Right atrium auricular region (tissue), 2 donors: ENCODE results near the gene KPRP. TPM values are rescaled to one million over a fixed set of nuclear protein-coding genes. Genes with fewer than 3 reads are reported as not detected.

Source experiments
- DNase-seq: peaks from one replicate; pipeline ENCODE4 v3.0.0-alpha.2; 2019; ENCODE audit warnings: low spot score
- H3K27ac ChIP-seq, 2 donors: fragments of 200-600 bp; sonication (generic); 1 replicate in 1 of 2; 2 replicates in 1 of 2; pipeline ENCODE4 v1.5.1; 2016 to 2019
- H3K27me3 ChIP-seq, 2 donors: fragments of 200-600 bp; sonication (generic); one replicate each; pipeline versions ENCODE4 v1.5.1 to v1.6.0; 2017 to 2019
- H3K36me3 ChIP-seq: fragments of 200-600 bp; sonication (generic); one replicate; pipeline ENCODE4 v1.5.1; 2016
- H3K4me1 ChIP-seq, 2 donors: fragments of 200-600 bp; sonication (generic); one replicate each; pipeline versions ENCODE4 v1.5.1 to v1.6.0; 2017 to 2019
- H3K4me3 ChIP-seq, 2 donors: fragments of 200-600 bp; sonication (generic); 1 replicate in 1 of 2; 2 replicates in 1 of 2; pipeline ENCODE4 v1.5.1; 2017 to 2019; ENCODE audit warnings: mild to moderate bottlenecking in 1 of 2, moderate library complexity in 1 of 2
- H3K9me3 ChIP-seq, 2 donors: fragments of 200-600 bp; sonication (generic); one replicate each; pipeline ENCODE4 v1.5.1; 2019
- total RNA-seq, 2 donors: library from RNA; depleted of rRNA; stranded (reverse); fragments of >200 nt; gene quantifications; one replicate each; pipeline ENCODE4 v1.1.0, GENCODE V29; 2016
- TF ChIP-seq, protein P1 (sequence below), 2 donors: fragments of 200-600 bp; sonication (generic); IDR thresholded peaks; one replicate each; pipeline ENCODE4 v1.5.1; 2019; ENCODE audit warnings: antibody characterized with exemption in 2 of 2

KPRP gene
- total RNA-seq, 2 donors from 2014 or later, result not detected

DNA sequence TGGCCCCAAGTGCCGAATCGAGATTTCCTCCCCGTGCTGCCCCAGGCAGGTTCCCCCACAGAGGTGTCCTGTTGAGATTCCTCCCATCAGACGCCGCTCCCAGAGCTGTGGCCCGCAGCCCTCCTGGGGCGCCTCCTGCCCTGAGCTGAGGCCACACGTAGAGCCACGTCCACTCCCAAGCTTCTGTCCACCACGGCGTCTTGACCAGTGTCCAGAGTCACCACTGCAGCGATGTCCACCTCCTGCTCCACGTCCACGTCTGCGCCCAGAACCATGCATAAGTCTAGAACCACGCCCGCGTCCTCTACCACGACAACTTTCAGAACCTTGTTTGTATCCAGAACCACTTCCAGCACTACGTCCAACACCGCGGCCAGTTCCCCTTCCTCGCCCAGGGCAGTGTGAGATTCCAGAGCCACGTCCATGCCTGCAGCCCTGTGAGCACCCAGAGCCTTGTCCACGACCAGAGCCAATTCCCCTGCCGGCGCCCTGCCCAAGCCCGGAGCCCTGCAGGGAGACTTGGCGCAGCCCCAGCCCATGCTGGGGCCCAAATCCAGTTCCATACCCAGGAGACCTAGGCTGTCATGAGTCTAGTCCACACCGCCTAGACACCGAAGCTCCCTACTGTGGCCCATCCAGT is 2.8 kb downstream of the KPRP start:
- no peak for DNase-seq
- Histone ChIP-seq H3K4me3 (no peak overlapping the region), H3K36me3 (no peaks in the 10 kb centered on the region), H3K27ac (no peak overlapping the region), H3K4me1 (no peaks in the 10 kb centered on the region), H3K27me3 (no peaks in the 10 kb centered on the region), H3K9me3 (no peaks in the 10 kb centered on the region)
- TF ChIP-seq, protein P1, sequence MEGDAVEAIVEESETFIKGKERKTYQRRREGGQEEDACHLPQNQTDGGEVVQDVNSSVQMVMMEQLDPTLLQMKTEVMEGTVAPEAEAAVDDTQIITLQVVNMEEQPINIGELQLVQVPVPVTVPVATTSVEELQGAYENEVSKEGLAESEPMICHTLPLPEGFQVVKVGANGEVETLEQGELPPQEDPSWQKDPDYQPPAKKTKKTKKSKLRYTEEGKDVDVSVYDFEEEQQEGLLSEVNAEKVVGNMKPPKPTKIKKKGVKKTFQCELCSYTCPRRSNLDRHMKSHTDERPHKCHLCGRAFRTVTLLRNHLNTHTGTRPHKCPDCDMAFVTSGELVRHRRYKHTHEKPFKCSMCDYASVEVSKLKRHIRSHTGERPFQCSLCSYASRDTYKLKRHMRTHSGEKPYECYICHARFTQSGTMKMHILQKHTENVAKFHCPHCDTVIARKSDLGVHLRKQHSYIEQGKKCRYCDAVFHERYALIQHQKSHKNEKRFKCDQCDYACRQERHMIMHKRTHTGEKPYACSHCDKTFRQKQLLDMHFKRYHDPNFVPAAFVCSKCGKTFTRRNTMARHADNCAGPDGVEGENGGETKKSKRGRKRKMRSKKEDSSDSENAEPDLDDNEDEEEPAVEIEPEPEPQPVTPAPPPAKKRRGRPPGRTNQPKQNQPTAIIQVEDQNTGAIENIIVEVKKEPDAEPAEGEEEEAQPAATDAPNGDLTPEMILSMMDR (IDR thresholded peaks at IDR 0.05), result no peak

DNA sequence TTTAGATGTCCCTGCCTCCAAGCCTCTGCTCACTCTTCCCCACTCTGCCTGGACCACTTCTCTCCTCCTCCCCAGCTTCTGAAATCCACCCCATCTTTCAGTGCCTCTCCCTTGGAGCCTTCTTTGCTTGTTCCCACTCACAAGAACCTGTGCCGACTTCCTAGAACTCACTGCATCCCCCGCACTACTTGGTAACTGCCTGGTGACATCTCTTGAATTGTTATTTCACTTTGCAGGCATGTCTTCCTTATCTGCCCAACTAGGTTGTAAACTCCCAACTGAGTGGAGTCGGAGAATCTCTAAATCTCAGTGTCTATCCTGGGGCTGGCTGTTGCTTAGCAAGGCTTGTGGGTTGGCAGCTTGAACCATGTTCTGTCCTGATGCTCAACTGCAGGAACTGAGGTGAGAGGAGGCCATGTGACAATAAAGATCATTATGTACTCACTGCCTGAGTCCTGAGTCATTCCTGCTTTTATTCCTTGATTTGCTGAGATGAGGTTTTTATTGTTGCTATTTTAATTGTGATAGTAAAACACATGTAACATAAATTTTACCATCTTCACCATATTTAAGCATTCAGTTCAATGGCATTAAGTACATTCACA is 3.9 kb downstream of the KPRP start:
- no peak overlapping the region for H3K4me3 ChIP-seq
- DNase-seq, result no peak
- H3K4me1 ChIP-seq, result no peaks in the 10 kb centered on the region
- TF ChIP-seq, protein P1 (IDR thresholded peaks at IDR 0.05), result no peak
- no peaks in the 10 kb centered on the region for H3K27me3 ChIP-seq
- H3K36me3 ChIP-seq, result no peaks in the 10 kb centered on the region
- H3K9me3 ChIP-seq, result no peaks in the 10 kb centered on the region
- H3K27ac ChIP-seq, result no peak overlapping the region

DNA sequence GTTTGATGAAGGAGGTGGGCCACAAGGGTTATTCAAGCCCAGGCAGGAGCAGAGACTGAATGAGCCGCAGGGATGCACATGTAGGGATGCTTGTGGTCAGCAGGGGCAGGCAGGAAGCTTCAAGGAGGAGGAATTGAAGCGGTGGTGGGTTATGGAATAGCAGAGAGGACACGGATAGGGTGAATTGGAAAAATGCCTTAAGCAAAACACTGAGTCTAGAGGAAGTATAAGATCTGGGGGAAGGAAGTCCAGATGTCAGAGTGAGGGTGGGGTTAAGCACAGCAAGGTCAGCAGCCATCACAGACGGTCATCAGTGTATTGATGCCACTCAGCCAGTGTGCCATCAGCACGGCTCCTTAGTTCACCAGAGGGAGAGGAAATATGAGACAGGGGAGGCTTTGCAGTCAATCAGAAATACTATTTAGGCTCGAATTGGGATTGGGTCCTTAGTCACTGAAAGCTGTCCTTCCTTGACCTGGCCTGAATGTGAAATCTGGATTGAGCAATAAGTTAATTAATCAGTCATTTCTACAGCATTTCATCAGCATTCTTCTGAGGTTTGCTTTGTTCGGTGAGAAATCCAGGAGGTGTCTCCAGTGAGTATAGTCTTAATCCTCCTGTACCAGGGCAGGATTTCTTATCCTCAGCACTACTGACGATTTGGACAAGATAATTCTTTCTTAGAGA is 11.2 kb downstream of the KPRP start:
- Histone ChIP-seq H3K27me3 (no peaks in the 10 kb centered on the region), H3K9me3 (no peaks in the 10 kb centered on the region), H3K4me1 (no peaks in the 10 kb centered on the region), H3K36me3 (no peaks in the 10 kb centered on the region), H3K4me3 (no peak overlapping the region), H3K27ac (no peak overlapping the region)
- TF ChIP-seq, protein P1 (IDR thresholded peaks at IDR 0.05), result no peak
- no peak for DNase-seq

DNA sequence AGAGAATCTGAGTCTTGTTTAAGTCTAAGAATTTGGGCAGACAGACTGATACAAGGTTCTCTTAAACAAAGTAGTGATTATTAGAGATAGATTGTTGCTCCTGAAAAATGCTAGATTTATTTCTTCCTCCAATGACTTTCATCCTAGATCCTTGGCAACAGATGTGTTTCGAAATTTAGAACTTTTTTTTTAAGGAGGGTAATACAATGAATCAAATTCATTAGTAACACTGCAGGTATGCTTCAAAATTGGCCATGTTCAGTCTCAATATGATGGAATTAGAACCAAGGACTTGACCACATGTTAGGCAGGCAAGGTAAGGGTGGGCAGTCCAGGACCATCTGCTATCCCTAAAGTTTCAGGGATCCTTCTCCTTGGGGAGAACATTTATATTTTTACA is 12.6 kb downstream of the KPRP start:
- Histone ChIP-seq H3K4me1 (no peaks in the 10 kb centered on the region), H3K27me3 (no peaks in the 10 kb centered on the region), H3K9me3 (no peaks in the 10 kb centered on the region), H3K36me3 (no peaks in the 10 kb centered on the region), H3K4me3 (no peak overlapping the region), H3K27ac (no peak overlapping the region)
- TF ChIP-seq, protein P1 (IDR thresholded peaks at IDR 0.05), result no peak
- DNase-seq, result no peak

DNA sequence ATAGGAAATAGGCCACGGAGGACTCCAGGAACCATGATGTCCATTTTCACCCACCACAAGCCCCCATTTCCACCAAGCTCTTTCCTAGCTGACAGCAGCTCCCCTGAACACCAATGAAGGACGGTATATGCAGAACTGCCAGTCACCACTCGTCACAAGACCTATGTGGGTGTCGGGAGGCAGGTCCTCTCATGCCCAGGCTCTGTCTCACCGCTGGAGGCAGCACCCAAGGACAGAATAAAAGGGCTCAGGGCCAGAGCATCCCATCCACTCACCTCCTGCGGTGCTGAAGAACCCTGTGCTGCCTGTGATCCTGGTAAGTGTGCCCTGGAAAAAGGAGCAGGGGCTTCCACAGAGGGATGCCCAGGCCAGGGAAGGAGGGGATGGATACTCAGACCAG is 17.1 kb downstream of the KPRP start, which contains the start of gene LCE1F:
Gene LCE1F, plus strand, starts transcription at position 266 of the 400 bp plus-strand sequence. CDS start 1,232 bp downstream, outside the sequence.
- H3K27me3 ChIP-seq, result no peaks in the 10 kb centered on the region
- H3K36me3 ChIP-seq, result no peaks in the 10 kb centered on the region
- no peak for DNase-seq
- no peak within 1 kb of the TSS for H3K27ac ChIP-seq
- no peaks in the 10 kb centered on the region for H3K9me3 ChIP-seq
- no peaks in the 10 kb centered on the region for H3K4me1 ChIP-seq
- TF ChIP-seq, protein P1 (IDR thresholded peaks at IDR 0.05), result no peak
- H3K4me3 ChIP-seq, result no peak within 1 kb of the TSS
